ENCODE measurements around the gene CNOT9. TPM values are rescaled to one million over a fixed set of nuclear protein-coding genes. Genes with fewer than 3 reads are reported as not detected.
"Not testable (repeated sequence)": the region's sequence is repeated elsewhere in the genome, so short reads cannot be mapped to it uniquely, and the experiment has no call there.

CNOT9 gene
- total RNA-seq, 1 donor from 2014 or later: 35.6 TPM

GRCh38 chr2:218523651-218524050 lies 45.0 kb upstream of the CNOT9 start:
- H3K4me3 ChIP-seq (ENCODE audit: insufficient read depth, low read depth, low read length): no peak overlapping the region
- H2AFZ ChIP-seq (ENCODE audit: low read depth, low read length): no peak overlapping the region
- H4K20me1 ChIP-seq (ENCODE audit: insufficient read depth, low read length): no peaks in the 10 kb centered on the region
- H3K36me3 ChIP-seq (ENCODE audit: insufficient read depth, low read length): peaks cover 10% of the 10 kb centered on the region
- no peak overlapping the region for H3K27ac ChIP-seq (ENCODE audit: low read depth, low read length)
- Mint-ChIP-seq H3K36me3 (ENCODE audit: low read depth, unreplicated experiment) (peaks cover 17% of the 10 kb centered on the region), H3K27ac (ENCODE audit: unreplicated experiment) (no peak overlapping the region), H3K4me1 (ENCODE audit: low read depth, unreplicated experiment) (no peaks in the 10 kb centered on the region), H3K4me3 (ENCODE audit: unreplicated experiment) (no peak overlapping the region), H3K9me3 (ENCODE audit: unreplicated experiment) (peaks cover 9% of the 10 kb centered on the region), H3K27me3 (ENCODE audit: low read depth, unreplicated experiment) (no peaks in the 10 kb centered on the region)
- no peak overlapping the region for H3K4me2 ChIP-seq (ENCODE audit: low read length)
- H3K27me3 ChIP-seq (ENCODE audit: insufficient read depth, low read length): no peaks in the 10 kb centered on the region
- H3K9me3 ChIP-seq (ENCODE audit: insufficient read depth, low read depth, low read length): no peaks in the 10 kb centered on the region
- no peak overlapping the region for H3K9ac ChIP-seq (ENCODE audit: low read length)
- DNase-seq (ENCODE audit: low read depth): no peak
- no peaks in the 10 kb centered on the region for H3K79me2 ChIP-seq (ENCODE audit: insufficient read depth, low read length)
- TF ChIP-seq EZH2 (IDR thresholded peaks at IDR 0.05; ENCODE audit: insufficient read depth, low read length): no peak
- TF ChIP-seq CTCF (IDR thresholded peaks at IDR 0.05; ENCODE audit: insufficient read depth, low read depth, low read length): no peak
- no peak for FAIRE-seq
- no peaks in the 10 kb centered on the region for H3K4me1 ChIP-seq (ENCODE audit: insufficient read depth, low read length)

GRCh38 chr2:218528409-218528808 lies 40.2 kb upstream of the CNOT9 start:
- H3K9ac ChIP-seq (ENCODE audit: low read length); DNase-seq (ENCODE audit: low read depth); H3K9me3 Mint-ChIP-seq (ENCODE audit: unreplicated experiment); H3K79me2 ChIP-seq (ENCODE audit: insufficient read depth, low read length); H3K4me1 ChIP-seq (ENCODE audit: insufficient read depth, low read length); H3K27ac ChIP-seq (ENCODE audit: low read depth, low read length); H3K27ac Mint-ChIP-seq (ENCODE audit: unreplicated experiment); H2AFZ ChIP-seq (ENCODE audit: low read depth, low read length); H3K4me3 ChIP-seq (ENCODE audit: insufficient read depth, low read depth, low read length); H3K4me3 Mint-ChIP-seq (ENCODE audit: unreplicated experiment); H3K9me3 ChIP-seq (ENCODE audit: insufficient read depth, low read depth, low read length); H3K4me1 Mint-ChIP-seq (ENCODE audit: low read depth, unreplicated experiment); H3K27me3 ChIP-seq (ENCODE audit: insufficient read depth, low read length); FAIRE-seq; H3K27me3 Mint-ChIP-seq (ENCODE audit: low read depth, unreplicated experiment); H4K20me1 ChIP-seq (ENCODE audit: insufficient read depth, low read length); H3K4me2 ChIP-seq (ENCODE audit: low read length): not testable (repeated sequence)
- peaks cover 25% of the 10 kb centered on the region for H3K36me3 Mint-ChIP-seq (ENCODE audit: low read depth, unreplicated experiment)
- H3K36me3 ChIP-seq (ENCODE audit: insufficient read depth, low read length): peaks cover 24% of the 10 kb centered on the region

- FAIRE-seq (no peak), DNase-seq (ENCODE audit: low read depth) (no peak)
- Mint-ChIP-seq H3K4me3 (ENCODE audit: unreplicated experiment) (no peak overlapping the region), H3K9me3 (ENCODE audit: unreplicated experiment) (peaks cover 1% of the 10 kb centered on the region), H3K27ac (ENCODE audit: unreplicated experiment) (no peak overlapping the region), H3K4me1 (ENCODE audit: low read depth, unreplicated experiment) (no peaks in the 10 kb centered on the region), H3K27me3 (ENCODE audit: low read depth, unreplicated experiment) (no peaks in the 10 kb centered on the region), H3K36me3 (ENCODE audit: low read depth, unreplicated experiment) (peaks cover 18% of the 10 kb centered on the region)
- Histone ChIP-seq H2AFZ (ENCODE audit: low read depth, low read length) (no peak overlapping the region), H3K9ac (ENCODE audit: low read length) (no peak overlapping the region), H3K9me3 (ENCODE audit: insufficient read depth, low read depth, low read length) (no peaks in the 10 kb centered on the region), H3K4me1 (ENCODE audit: insufficient read depth, low read length) (no peaks in the 10 kb centered on the region), H3K36me3 (ENCODE audit: insufficient read depth, low read length) (peaks cover 27% of the 10 kb centered on the region), H4K20me1 (ENCODE audit: insufficient read depth, low read length) (no peaks in the 10 kb centered on the region), H3K79me2 (ENCODE audit: insufficient read depth, low read length) (no peaks in the 10 kb centered on the region), H3K4me3 (ENCODE audit: insufficient read depth, low read depth, low read length) (no peak overlapping the region), H3K27ac (ENCODE audit: low read depth, low read length) (no peak overlapping the region), H3K4me2 (ENCODE audit: low read length) (no peak overlapping the region), H3K27me3 (ENCODE audit: insufficient read depth, low read length) (no peaks in the 10 kb centered on the region)
- no peak for TF ChIP-seq CTCF (IDR thresholded peaks at IDR 0.05; ENCODE audit: insufficient read depth, low read depth, low read length)
- no peak for TF ChIP-seq EZH2 (IDR thresholded peaks at IDR 0.05; ENCODE audit: insufficient read depth, low read length)
Measured at GRCh38 chr2:218529990-218530389, 38.6 kb upstream of the CNOT9 start.
